HG03432 (cell line): ENCODE data around the gene TBCC.

ENCODE experiments used
- ATAC-seq: cut with Tn5 transposase; IDR thresholded peaks from one replicate; pipeline ENCODE4 v1.9.1; 2021; ENCODE audit warnings: mild to moderate bottlenecking, moderate library complexity; ENCODE audit not compliant: unreplicated experiment

The TBCC gene

DNA sequence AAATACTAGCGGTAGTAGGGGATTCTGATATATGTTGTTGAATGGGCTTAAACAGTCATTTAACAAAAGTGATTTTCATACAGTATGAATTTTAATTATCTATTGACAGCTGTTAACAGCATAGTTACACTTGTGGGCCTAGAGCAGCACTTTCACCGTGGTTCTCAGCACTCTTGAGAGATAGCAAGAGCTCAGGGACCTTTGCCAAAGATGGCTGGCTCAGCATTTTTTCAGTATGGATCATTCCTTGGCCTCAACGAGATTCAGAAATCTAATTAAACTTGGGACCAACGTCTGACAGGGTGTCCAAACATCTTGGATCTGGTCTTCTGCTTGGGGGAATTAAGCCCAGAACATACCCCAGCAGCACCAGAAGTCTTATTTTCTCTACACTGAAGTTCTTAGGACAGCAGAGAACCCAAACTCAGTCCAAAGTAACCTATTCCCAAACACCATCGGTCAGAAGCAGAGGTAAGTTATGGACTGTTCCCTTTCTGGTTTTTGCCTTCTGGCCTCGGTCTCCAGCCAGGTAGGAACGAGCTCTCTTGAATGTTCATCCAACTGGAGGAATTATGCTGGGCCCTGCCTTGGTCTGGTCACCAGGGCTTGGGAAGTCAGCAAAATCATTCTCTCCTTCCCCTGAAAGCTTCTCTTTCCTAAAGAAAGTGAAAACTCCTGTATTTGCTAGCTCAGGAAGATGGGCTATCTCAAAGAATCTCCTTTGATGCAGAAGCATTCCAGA, 49.2 kb downstream of the TBCC start:
- no peak for ATAC-seq

DNA sequence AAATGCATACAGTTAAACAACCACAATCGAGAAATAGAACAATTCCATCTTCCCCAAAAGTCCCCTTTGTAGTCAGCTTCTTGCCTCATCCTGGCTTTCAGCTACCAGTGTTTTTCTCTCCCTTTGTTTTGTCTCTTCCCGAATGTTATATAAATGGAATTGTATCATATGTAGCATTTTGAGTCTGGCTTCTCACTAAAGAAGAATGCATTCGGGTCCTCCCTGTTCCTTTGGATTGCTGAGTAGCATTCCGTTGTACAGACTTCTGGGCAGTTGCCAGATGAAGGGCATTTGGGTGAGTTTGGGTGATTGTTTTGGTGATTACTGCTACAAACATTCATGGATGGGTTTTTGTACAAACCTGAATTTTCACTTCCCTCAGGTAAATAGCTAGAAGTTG, 51.3 kb downstream of the TBCC start:
- no peak for ATAC-seq
